Mesenchymal stem cell (in vitro differentiated cells and primary cell): ENCODE data around the gene NPY4R2.
"Not testable (repeated sequence)": the region's sequence is repeated elsewhere in the genome, so short reads cannot be mapped to it uniquely, and the experiment has no call there.

Experiments used
- DNase-seq: peaks from one replicate; pipeline ENCODE4 v3.0.0-alpha.2; 2013
- H2AFZ ChIP-seq: one replicate; pipeline ENCODE4 v1.6.1; 2013; ENCODE audit warnings: low read depth, mild to moderate bottlenecking, control low read depth, inconsistent platforms, low read length, moderate library complexity
- H2AK5ac ChIP-seq: 2 replicates; pipeline ENCODE4 v1.6.1; 2013; ENCODE audit warnings: low read length, moderate library complexity, mild to moderate bottlenecking, inconsistent platforms; ENCODE audit not compliant: severe bottlenecking
- H2BK120ac ChIP-seq: one replicate; pipeline ENCODE4 v1.6.1; 2013; ENCODE audit warnings: low read depth, mild to moderate bottlenecking, inconsistent platforms, low read length, moderate library complexity
- H2BK12ac ChIP-seq, 2 experiments: one replicate each; pipeline ENCODE4 v1.6.1; 2013; ENCODE audit warnings: inconsistent platforms in 2 of 2, low read length in 2 of 2, mild to moderate bottlenecking in 2 of 2, moderate library complexity in 2 of 2, control low read depth in 1 of 2
- H2BK15ac ChIP-seq: one replicate; pipeline ENCODE4 v1.6.1; 2013; ENCODE audit warnings: mild to moderate bottlenecking, low read depth, inconsistent platforms; ENCODE audit not compliant: poor library complexity, severe bottlenecking
- H2BK5ac ChIP-seq: 2 replicates; pipeline ENCODE4 v1.6.1; 2013; ENCODE audit warnings: low read depth, mild to moderate bottlenecking, low read length, control low read depth, inconsistent platforms; ENCODE audit not compliant: poor library complexity, severe bottlenecking
- H3K14ac ChIP-seq, 2 experiments: one replicate each; pipeline ENCODE4 v1.6.1; 2013; ENCODE audit warnings: inconsistent platforms in 2 of 2, low read length in 2 of 2, control low read depth in 1 of 2, mild to moderate bottlenecking in 1 of 2, moderate library complexity in 1 of 2
- H3K18ac ChIP-seq, 2 experiments: one replicate each; pipeline ENCODE4 v1.6.1; 2013; ENCODE audit warnings: inconsistent platforms in 2 of 2, low read length in 2 of 2, control low read depth in 1 of 2, low read depth in 1 of 2, mild to moderate bottlenecking in 1 of 2
- H3K23ac ChIP-seq, 2 experiments: one replicate each; pipeline ENCODE4 v1.6.1; 2013; ENCODE audit warnings: inconsistent platforms in 2 of 2, low read length in 2 of 2, mild to moderate bottlenecking in 2 of 2, moderate library complexity in 2 of 2, control low read depth in 1 of 2
- H3K27ac ChIP-seq: 2 replicates; pipeline ENCODE4 v1.5.1; 2013; ENCODE audit warnings: mild to moderate bottlenecking, moderate library complexity, low read length, control low read depth, inconsistent platforms; ENCODE audit not compliant: poor library complexity, severe bottlenecking
- H3K27me3 ChIP-seq, 2 experiments: 2 replicates each; pipeline versions ENCODE4 v1.6.1 to v1.7.0; 2013; ENCODE audit warnings: low read length in 2 of 2, mild to moderate bottlenecking in 2 of 2, moderate library complexity in 2 of 2, control low read depth in 1 of 2, inconsistent platforms in 1 of 2; ENCODE audit not compliant: control insufficient read depth in 1 of 2, insufficient read depth in 1 of 2
- H3K36me3 ChIP-seq, 2 experiments: 2 replicates each; pipeline versions ENCODE4 v1.6.1 to v1.7.0; 2013; ENCODE audit warnings: low read length in 2 of 2, control low read depth in 1 of 2, inconsistent platforms in 1 of 2, low read depth in 1 of 2, mild to moderate bottlenecking in 1 of 2; ENCODE audit not compliant: insufficient read depth in 2 of 2, control insufficient read depth in 1 of 2
- H3K4ac ChIP-seq, 2 experiments: one replicate each; pipeline ENCODE4 v1.6.1; 2013; ENCODE audit warnings: inconsistent platforms in 2 of 2, low read length in 2 of 2, mild to moderate bottlenecking in 2 of 2, moderate library complexity in 2 of 2, control low read depth in 1 of 2, low read depth in 1 of 2
- H3K4me1 ChIP-seq: 2 replicates; pipeline ENCODE4 v1.6.1; 2013; ENCODE audit warnings: low read depth, low read length, control low read depth; ENCODE audit not compliant: control insufficient read depth, insufficient read depth
- H3K4me2 ChIP-seq: 2 replicates; pipeline ENCODE4 v1.6.1; 2013; ENCODE audit warnings: low read length, mild to moderate bottlenecking, inconsistent platforms; ENCODE audit not compliant: poor library complexity, severe bottlenecking
- H3K4me3 ChIP-seq, 2 experiments: 2 replicates each; pipeline versions ENCODE4 v1.5.1 to v1.7.0; 2013; ENCODE audit warnings: low read length in 2 of 2, mild to moderate bottlenecking in 2 of 2, control low read depth in 1 of 2, low read depth in 1 of 2; ENCODE audit not compliant: insufficient read depth in 1 of 2
- H3K79me1 ChIP-seq: replicated peaks from 2 replicates; pipeline ENCODE4 v1.6.1; 2013; ENCODE audit warnings: mild to moderate bottlenecking, control low read depth, low read length, inconsistent platforms; ENCODE audit not compliant: poor library complexity, severe bottlenecking
- H3K9ac ChIP-seq: 2 replicates; pipeline ENCODE4 v1.7.0; 2013; ENCODE audit warnings: mild to moderate bottlenecking, low read length, moderate library complexity
- H3K9me3 ChIP-seq: 2 replicates; pipeline ENCODE4 v1.7.0; 2013; ENCODE audit warnings: mild to moderate bottlenecking, low read length; ENCODE audit not compliant: control insufficient read depth
- H4K8ac ChIP-seq: one replicate; pipeline ENCODE4 v1.6.1; 2013; ENCODE audit warnings: inconsistent platforms, mild to moderate bottlenecking, low read length, moderate library complexity
- H4K91ac ChIP-seq: one replicate; pipeline ENCODE4 v1.6.1; 2013; ENCODE audit warnings: mild to moderate bottlenecking, low read length, inconsistent platforms
- WGBS: methylation state at CpG from one replicate; pipeline ENCODE4 v1.1.7; 2013; ENCODE audit warnings: mixed read lengths; 5-methylcytosine and 5-hydroxymethylcytosine counted together

The NPY4R2 gene

DNA sequence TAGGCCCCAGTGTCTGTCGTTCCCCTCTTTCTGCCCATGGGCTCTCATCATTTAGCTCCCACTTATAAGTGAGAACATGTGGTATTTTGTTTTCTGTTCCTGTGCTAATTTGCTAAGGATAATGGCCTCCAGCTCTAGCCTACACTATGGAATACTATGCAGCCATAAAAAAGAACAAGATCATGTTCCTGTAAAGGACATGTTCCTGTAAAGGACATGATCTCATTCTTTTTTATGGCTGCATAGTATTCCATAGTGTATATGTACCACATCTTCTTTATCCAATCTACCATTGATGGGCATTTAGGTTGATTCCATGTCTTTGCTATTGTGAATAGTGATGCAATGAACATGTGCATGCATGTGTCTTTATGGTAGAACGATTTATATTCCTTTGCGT lies 19.2 kb downstream of the NPY4R2 start:
- H3K4me3 ChIP-seq, H2BK12ac ChIP-seq, H3K23ac ChIP-seq, H3K4me1 ChIP-seq, H3K4ac ChIP-seq, H3K4me2 ChIP-seq, H2BK5ac ChIP-seq, H2BK120ac ChIP-seq, H2AK5ac ChIP-seq, H2BK15ac ChIP-seq, H3K79me1 ChIP-seq, H3K9ac ChIP-seq, H4K8ac ChIP-seq, H3K36me3 ChIP-seq, H3K14ac ChIP-seq, H2AFZ ChIP-seq, DNase-seq, H3K9me3 ChIP-seq, H3K27ac ChIP-seq, H3K18ac ChIP-seq, H3K27me3 ChIP-seq, H4K91ac ChIP-seq: not testable (repeated sequence)
- WGBS = no CpG with 5 or more reads among the region's 3 CpGs

DNA sequence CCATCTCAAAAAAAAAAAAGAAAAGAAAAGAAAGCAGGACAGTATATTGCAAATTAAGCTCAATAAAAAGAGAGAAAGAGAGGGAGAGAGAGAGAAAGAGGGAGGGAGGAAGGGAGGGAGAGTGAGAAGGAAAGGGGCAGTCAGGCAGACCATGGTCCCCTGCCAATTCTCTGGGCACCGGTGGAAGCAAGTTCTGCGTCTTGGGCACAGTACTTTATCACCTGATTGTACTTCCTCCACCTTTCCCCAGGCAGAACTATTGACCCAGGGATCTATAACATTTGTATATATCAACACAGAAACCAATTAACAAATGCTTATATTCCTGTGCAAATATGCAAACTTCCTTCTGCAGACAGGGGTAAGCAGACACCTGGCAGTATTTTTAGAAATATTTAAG lies 22.4 kb downstream of the NPY4R2 start:
- not testable (repeated sequence) for H2AFZ ChIP-seq, H3K14ac ChIP-seq, H2BK15ac ChIP-seq, H2BK120ac ChIP-seq, H2BK5ac ChIP-seq, H3K9me3 ChIP-seq, H3K9ac ChIP-seq, H3K36me3 ChIP-seq, H2AK5ac ChIP-seq, H3K27ac ChIP-seq, H3K18ac ChIP-seq, H3K27me3 ChIP-seq, H4K91ac ChIP-seq, H3K4ac ChIP-seq, H3K79me1 ChIP-seq, H3K4me1 ChIP-seq, H3K4me3 ChIP-seq, H4K8ac ChIP-seq, H3K4me2 ChIP-seq, H3K23ac ChIP-seq, DNase-seq, H2BK12ac ChIP-seq
- no CpG with 5 or more reads among the region's 2 CpGs for WGBS

DNA sequence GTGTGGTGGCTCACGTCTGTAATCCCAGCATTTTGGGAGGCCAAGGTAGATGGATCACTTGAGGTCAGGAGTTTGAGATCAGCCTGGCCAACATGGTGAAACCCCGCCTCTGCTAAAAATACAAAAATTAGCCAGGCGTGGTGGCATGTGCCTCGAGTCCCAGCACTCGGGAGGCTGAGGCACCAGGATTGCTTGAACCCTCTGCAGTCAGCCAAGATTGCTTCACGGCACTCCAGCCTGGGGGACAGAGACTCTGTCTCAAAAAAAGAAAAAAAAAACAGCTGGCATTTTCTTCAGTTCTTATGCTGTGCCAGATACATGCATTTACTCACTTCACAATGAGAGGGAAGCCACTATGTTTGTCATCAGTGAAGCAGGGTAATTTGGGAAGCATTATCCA lies 22.9 kb downstream of the NPY4R2 start:
- not testable (repeated sequence) for H3K4me3 ChIP-seq, H3K79me1 ChIP-seq, H2BK5ac ChIP-seq, H2BK120ac ChIP-seq, H4K91ac ChIP-seq, H3K14ac ChIP-seq, H2AK5ac ChIP-seq, H3K36me3 ChIP-seq, H3K9ac ChIP-seq, H3K4me2 ChIP-seq, H3K4me1 ChIP-seq, H3K23ac ChIP-seq, H4K8ac ChIP-seq, DNase-seq, H3K18ac ChIP-seq, H3K27me3 ChIP-seq, H2BK15ac ChIP-seq, H3K9me3 ChIP-seq, H2BK12ac ChIP-seq, H3K4ac ChIP-seq, H2AFZ ChIP-seq, H3K27ac ChIP-seq
- 84% methylated on average over 6 of the region's 6 CpGs for WGBS

DNA sequence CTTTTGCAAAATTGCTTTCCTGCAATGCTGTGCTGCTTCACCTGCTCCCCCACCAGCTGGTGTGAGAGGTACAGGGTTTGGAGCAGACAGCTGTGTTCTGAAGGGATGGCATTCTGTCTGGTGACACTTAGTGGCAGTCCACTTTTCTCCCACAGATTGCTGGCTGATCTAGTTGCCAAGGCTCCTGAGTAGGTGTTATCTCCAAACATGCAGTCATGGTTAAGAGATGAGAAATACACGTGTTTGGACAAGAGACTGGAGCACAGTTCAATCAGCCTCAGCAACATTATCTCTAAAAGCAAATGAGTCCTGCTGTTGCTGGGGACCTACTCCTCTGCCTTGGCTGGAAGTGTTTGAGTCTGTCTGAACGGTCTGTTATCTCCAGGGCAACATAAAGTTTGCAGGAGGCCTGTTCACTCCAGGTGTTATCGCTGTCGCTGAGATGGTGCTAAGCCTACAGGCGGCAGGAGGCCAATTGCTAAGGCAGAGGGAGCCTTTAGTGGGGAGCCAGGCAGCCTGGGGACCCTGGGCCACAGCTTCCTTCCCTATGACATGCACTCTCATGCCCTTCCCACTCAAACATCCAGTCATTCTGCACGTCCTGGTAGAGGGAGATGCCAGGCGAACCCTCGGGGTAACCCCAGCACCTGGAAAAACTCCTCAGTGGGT lies 24.0 kb downstream of the NPY4R2 start:
- H2AFZ ChIP-seq, H3K4me1 ChIP-seq, H3K14ac ChIP-seq, H3K9ac ChIP-seq, H3K79me1 ChIP-seq, H2BK120ac ChIP-seq, H2BK12ac ChIP-seq, H2BK15ac ChIP-seq, H3K27ac ChIP-seq, H3K4me3 ChIP-seq, H3K4me2 ChIP-seq, H4K8ac ChIP-seq, H3K36me3 ChIP-seq, H2BK5ac ChIP-seq, H3K9me3 ChIP-seq, H3K27me3 ChIP-seq, H3K23ac ChIP-seq, H2AK5ac ChIP-seq, DNase-seq, H3K18ac ChIP-seq, H3K4ac ChIP-seq: not testable (repeated sequence)
- peak overlapping the region; percentile 39 for H4K91ac ChIP-seq
- no CpG with 5 or more reads among the region's 8 CpGs for WGBS
